Right lobe of liver (tissue), 6 donors: ENCODE data around the gene FARS2. TPM values are rescaled to one million over a fixed set of nuclear protein-coding genes. Genes with fewer than 3 reads are reported as not detected.

Source experiments
- ATAC-seq, 4 donors: fragments of 200-7000 bp; cut with Tn5 transposase; one replicate each; pipeline ENCODE4 v1.9.1; 2020; ENCODE audit warnings: mild to moderate bottlenecking in 4 of 4, moderate library complexity in 4 of 4
- DNase-seq, 3 donors: peaks; one replicate each; pipeline ENCODE4 v3.0.0-alpha.2; 2020
- H3K27ac ChIP-seq, 3 donors: fragments of 200-600 bp; one replicate each; pipeline ENCODE4 v1.8.0; 2022
- H3K27me3 ChIP-seq, 2 donors: fragments of 200-600 bp; one replicate each; pipeline ENCODE4 v1.8.0; 2022
- H3K36me3 ChIP-seq, 4 donors: fragments of 200-600 bp; sonication (generic) in 1 of 4; one replicate each; pipeline versions ENCODE4 v1.5.1 to v1.8.0; 2017 to 2022; ENCODE audit warnings: control low read depth in 1 of 4
- H3K4me1 ChIP-seq, 4 donors: fragments of 200-600 bp; sonication (generic) in 1 of 4; one replicate each; pipeline versions ENCODE4 v1.5.1 to v1.8.0; 2017 to 2022; ENCODE audit warnings: control low read depth in 1 of 4
- H3K4me3 ChIP-seq, 3 donors: fragments of 200-600 bp; one replicate each; pipeline ENCODE4 v1.8.0; 2022
- H3K9me3 ChIP-seq, 4 donors: fragments of 200-600 bp; sonication (generic) in 1 of 4; one replicate each; pipeline versions ENCODE4 v1.5.1 to v1.8.0; 2017 to 2022; ENCODE audit warnings: control low read depth in 1 of 4
- POLR2A ChIP-seq: fragments of 450-650 bp; IDR thresholded peaks from one replicate; pipeline ENCODE4 v1.6.1; 2017; ENCODE audit warnings: antibody characterized with exemption, mild to moderate bottlenecking
- WGBS: methylation state at CpG from one replicate; pipeline ENCODE4 v1.1.6; 2018; ENCODE audit warnings: low coverage, low lambda C conversion rate; ENCODE audit not compliant: insufficient coverage; ENCODE audit errors: missing lambda C conversion rate; 5-methylcytosine and 5-hydroxymethylcytosine counted together
- intact Hi-C, 2 donors: fragments of 100-400 bp; cut with DNase I; formaldehyde crosslinking; loops; one replicate each; pipeline versions ENCODE4 v1.11.2 to v1.14.1; 2022
- total RNA-seq, 6 experiments: library from RNA; depleted of rRNA in 2 of 6; stranded (reverse); fragments of >200 nt in 2 of 6; fragmentation: NEBNext Ultra II Directional in 3 of 6; extraction: Animal tissue kit (Norgen Biotek cat#: 25700) in 3 of 6; gene quantifications; one replicate each; pipeline versions ENCODE4 v1.1.0 to v1.2.4, GENCODE V29; 2016 to 2023
- TF ChIP-seq, protein P1 (sequence below), 4 donors: fragments of 200-600 bp in 3 of 4; fragments of 450-650 bp in 1 of 4; IDR thresholded peaks; one replicate each; pipeline versions ENCODE4 v1.5.1 to v1.8.0; 2016 to 2022; ENCODE audit warnings: antibody characterized with exemption in 4 of 4, mild to moderate bottlenecking in 2 of 4
- donor health status: DM: no; HTN: yes; CAD: no.
- donor health status: DM: no; HTN: no; CAD: no.
- donor health status: DM: no; HTN: no; CAD: no.
- donor health status: DM: no; HTN: yes; CAD: no.
- donor health status: DM: no; HTN: yes; CAD: no.

The FARS2 gene
- total RNA-seq, 6 experiments from 2014 or later: 7.2 to 12.9 (median 11.7) TPM

DNA sequence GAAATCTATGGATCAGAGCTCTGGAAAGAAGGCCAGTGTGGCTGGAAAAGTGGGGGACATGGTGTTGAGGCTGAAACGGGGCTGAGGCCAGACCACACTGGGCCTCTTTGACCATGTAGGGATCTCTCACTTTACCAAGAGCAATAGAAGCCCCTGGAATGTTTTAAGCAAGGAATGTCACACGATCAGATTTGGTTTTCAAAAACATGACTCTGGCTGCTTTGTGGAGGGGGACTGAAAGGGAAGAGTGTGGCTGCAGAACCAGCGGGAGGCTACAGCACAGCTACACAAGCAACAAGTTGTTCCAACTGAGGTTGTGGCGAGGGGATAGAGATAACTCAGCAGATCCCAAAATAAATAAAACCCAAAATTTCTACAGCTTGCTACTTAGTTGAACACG is 399.5 kb downstream of the FARS2 start:
- no peak overlapping the region for H3K27ac ChIP-seq
- H3K4me1 ChIP-seq: no peaks in the 10 kb centered on the region
- H3K27me3 ChIP-seq: no peaks in the 10 kb centered on the region
- DNase-seq (no peak), ATAC-seq (no peak)
- TF ChIP-seq POLR2A: no peak
- TF ChIP-seq, protein P1, sequence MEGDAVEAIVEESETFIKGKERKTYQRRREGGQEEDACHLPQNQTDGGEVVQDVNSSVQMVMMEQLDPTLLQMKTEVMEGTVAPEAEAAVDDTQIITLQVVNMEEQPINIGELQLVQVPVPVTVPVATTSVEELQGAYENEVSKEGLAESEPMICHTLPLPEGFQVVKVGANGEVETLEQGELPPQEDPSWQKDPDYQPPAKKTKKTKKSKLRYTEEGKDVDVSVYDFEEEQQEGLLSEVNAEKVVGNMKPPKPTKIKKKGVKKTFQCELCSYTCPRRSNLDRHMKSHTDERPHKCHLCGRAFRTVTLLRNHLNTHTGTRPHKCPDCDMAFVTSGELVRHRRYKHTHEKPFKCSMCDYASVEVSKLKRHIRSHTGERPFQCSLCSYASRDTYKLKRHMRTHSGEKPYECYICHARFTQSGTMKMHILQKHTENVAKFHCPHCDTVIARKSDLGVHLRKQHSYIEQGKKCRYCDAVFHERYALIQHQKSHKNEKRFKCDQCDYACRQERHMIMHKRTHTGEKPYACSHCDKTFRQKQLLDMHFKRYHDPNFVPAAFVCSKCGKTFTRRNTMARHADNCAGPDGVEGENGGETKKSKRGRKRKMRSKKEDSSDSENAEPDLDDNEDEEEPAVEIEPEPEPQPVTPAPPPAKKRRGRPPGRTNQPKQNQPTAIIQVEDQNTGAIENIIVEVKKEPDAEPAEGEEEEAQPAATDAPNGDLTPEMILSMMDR (IDR thresholded peaks at IDR 0.05): no peak
- no peak overlapping the region for H3K4me3 ChIP-seq
- no peaks in the 10 kb centered on the region for H3K9me3 ChIP-seq
- no peaks in the 10 kb centered on the region for H3K36me3 ChIP-seq
- intact Hi-C loops: no loop called here
- WGBS: 64% methylated on average over 5 of the region's 5 CpGs

DNA sequence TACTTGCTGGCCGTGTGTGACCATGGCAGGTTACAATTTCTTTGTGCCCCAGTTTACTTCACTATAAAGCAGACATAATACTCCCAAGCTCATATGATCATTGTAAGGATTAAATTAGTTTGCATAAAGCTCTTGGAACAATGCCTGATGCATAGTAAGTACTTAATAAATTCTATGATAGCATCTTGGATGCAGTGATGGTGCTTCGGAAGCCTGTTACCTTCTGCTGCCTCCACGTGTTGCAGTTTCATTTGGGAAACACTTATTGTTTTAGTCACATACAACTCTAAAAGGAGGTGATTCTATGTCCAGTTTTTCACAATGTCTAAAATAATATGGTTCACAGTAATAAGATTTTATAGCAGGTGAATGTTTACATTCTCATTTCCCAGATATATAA is 401.5 kb downstream of the FARS2 start:
- H3K4me3 ChIP-seq: no peak overlapping the region
- H3K36me3 ChIP-seq: no peaks in the 10 kb centered on the region
- no peak for TF ChIP-seq POLR2A
- TF ChIP-seq, protein P1 (IDR thresholded peaks at IDR 0.05): no peak
- 89% methylated on average over 3 of the region's 3 CpGs for WGBS
- H3K9me3 ChIP-seq: no peaks in the 10 kb centered on the region
- no peak overlapping the region for H3K27ac ChIP-seq
- H3K4me1 ChIP-seq: no peaks in the 10 kb centered on the region
- DNase-seq (no peak), ATAC-seq (no peak)
- H3K27me3 ChIP-seq: no peaks in the 10 kb centered on the region
- intact Hi-C loops: no loop called here

DNA sequence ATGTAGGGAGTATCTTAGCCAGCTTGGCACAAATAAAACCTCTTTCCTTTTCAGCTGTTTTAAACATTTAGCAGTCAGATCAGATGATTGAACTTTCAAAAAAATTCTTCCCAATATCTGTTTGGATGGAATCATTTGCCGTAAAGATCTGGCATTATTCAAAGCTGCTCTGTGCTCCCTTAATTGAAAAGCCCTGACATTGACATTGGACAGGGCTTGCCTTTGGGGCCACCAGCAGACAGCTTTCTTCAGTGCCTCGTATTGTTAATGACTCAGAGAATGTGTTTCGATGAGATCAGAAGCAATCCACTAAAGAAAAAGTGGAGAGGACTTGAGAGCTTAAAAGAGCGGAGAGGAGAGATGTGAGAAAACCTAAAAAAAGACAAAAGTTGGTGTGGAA is 401.9 kb downstream of the FARS2 start:
- DNase-seq (no peak), ATAC-seq (no peak)
- Histone ChIP-seq H3K9me3 (no peaks in the 10 kb centered on the region), H3K4me1 (no peaks in the 10 kb centered on the region), H3K27ac (no peak overlapping the region), H3K4me3 (no peak overlapping the region), H3K36me3 (no peaks in the 10 kb centered on the region), H3K27me3 (no peaks in the 10 kb centered on the region)
- intact Hi-C loops: no loop called here
- TF ChIP-seq, protein P1 (IDR thresholded peaks at IDR 0.05): no peak
- TF ChIP-seq POLR2A: no peak
- 73% methylated on average over 4 of the region's 4 CpGs for WGBS

DNA sequence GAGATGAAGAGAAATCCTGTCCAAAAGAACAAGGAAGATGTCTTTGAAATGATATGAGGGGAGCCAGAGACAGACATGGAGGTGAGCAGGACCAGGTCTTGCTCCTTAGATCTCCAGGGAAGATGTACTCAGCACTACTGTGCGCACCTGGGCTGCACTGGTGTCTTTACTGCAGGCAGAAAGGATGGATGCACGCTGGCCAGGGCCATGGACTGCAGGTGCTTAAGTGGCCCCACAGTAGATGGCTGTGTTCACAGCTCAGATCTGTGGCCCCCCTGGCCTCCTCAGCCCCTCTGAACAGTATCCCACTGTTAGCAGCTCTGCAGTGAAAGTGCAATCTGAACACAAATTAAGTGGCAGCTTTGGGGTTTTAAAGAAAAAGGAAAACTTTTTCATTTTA is 402.4 kb downstream of the FARS2 start:
- Histone ChIP-seq H3K9me3 (no peaks in the 10 kb centered on the region), H3K36me3 (no peaks in the 10 kb centered on the region), H3K27me3 (no peaks in the 10 kb centered on the region), H3K4me3 (no peak overlapping the region), H3K27ac (no peak overlapping the region), H3K4me1 (no peaks in the 10 kb centered on the region)
- ATAC-seq: peak in 1 of 4 donors; percentile 26
- intact Hi-C loops: no loop called here
- TF ChIP-seq POLR2A: no peak
- TF ChIP-seq, protein P1 (IDR thresholded peaks at IDR 0.05): no peak
- DNase-seq: no peak
- 100% methylated on average over 2 of the region's 2 CpGs for WGBS

DNA sequence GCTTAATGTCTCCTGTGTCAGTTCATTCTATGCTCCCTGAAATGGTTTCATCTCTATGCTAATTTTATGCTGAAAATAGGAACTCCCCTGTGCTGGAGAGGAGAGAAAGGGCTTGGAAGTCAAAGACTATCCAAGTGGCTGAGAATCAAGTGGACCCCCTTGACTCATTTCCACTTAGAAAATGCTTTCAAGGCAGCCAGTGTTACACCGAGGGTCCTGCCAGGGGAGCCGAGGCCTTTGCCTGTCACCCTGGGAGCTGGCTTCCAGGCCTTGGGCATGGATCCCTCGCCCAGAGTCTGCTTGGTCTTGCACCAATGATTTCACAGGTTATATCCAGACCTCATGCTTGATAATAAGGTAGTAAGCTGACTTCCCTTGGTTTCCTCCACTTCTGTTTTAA is 402.8 kb downstream of the FARS2 start:
- Histone ChIP-seq H3K4me3 (no peak overlapping the region), H3K4me1 (no peaks in the 10 kb centered on the region), H3K9me3 (no peaks in the 10 kb centered on the region), H3K27me3 (no peaks in the 10 kb centered on the region), H3K36me3 (no peaks in the 10 kb centered on the region), H3K27ac (no peak overlapping the region)
- no peak for TF ChIP-seq POLR2A
- TF ChIP-seq, protein P1 (IDR thresholded peaks at IDR 0.05): no peak
- DNase-seq: no peak
- ATAC-seq: no peak
- WGBS: 87% methylated on average over 3 of the region's 3 CpGs
- intact Hi-C loops: no loop called here
